Measurements from ENCODE around the gene OR11G2. TPM values are rescaled to one million over a fixed set of nuclear protein-coding genes. Genes with fewer than 3 reads are reported as not detected.
"Not testable (repeated sequence)": the region's sequence is repeated elsewhere in the genome, so short reads cannot be mapped to it uniquely, and the experiment has no call there.

Gene OR11G2
- total and polyA plus RNA-seq, 2 donors, result not detected

DNA sequence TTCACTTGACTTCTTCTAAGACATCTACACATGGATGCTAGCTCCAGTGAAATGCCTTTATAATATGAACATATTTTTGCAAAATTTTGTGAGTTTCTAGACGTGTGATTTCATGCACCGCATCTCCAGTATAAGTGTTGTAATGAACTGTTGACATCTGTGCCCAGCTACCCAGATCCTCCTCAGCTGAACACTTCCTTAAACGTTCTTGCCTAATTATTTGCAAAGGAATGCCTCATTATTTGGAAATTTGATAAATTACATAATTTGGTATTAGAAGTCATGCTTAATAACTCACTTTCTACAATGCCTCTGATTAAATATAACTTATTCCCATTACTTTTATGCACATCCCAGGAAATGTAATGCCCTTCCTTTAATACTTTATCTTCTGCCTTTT lies 14.0 kb downstream of the OR11G2 start:
- Histone ChIP-seq H3K4me1 (ENCODE audit: control insufficient read depth in 2 of 2, insufficient read depth in 2 of 2, low read length in 2 of 2) (no peaks in the 10 kb centered on the region), H3K36me3 (ENCODE audit: control insufficient read depth in 2 of 2, insufficient read depth in 2 of 2, low read length in 1 of 2) (no peaks in the 10 kb centered on the region), H3K4me3 (ENCODE audit: low read length in 2 of 2) (no peak overlapping the region), H3K27ac (ENCODE audit: low read depth in 1 of 2, low read length in 1 of 2) (no peak overlapping the region), H3K9me3 (ENCODE audit: control insufficient read depth in 2 of 2, insufficient read depth in 1 of 2, low read length in 1 of 2) (no peaks in the 10 kb centered on the region), H3K27me3 (ENCODE audit: control insufficient read depth in 2 of 2, insufficient read depth in 1 of 2, low read length in 1 of 2) (no peaks in the 10 kb centered on the region)
- no peak for DNase-seq (ENCODE audit: low read depth in 6 of 9, low spot score in 9 of 9)
- WGBS, result 61% methylated on average over 3 of the region's 3 CpGs

DNA sequence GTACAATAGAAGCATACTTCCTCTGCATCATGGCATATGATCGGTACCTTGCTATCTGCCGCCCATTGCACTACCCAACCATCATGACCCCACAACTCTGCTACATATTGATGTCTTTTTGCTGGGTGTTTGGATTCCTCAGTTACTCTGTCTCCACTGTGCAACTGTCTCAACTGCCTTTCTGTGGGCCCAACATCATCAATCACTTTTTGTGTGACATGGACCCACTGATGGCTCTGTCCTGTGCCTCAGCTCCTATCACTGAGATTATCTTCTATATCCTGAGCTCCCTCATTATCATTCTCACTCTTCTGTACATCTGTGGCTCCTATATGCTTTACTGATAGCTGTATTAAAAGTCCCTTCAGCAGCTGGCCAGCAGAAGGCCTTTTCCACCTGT lies 18.9 kb downstream of the OR11G2 start:
- 78% methylated on average over 2 of the region's 2 CpGs for whole genome bisulfite sequencing
- Histone ChIP-seq H3K9me3 (ENCODE audit: control insufficient read depth in 2 of 2, insufficient read depth in 1 of 2, low read length in 1 of 2) (no peaks in the 10 kb centered on the region), H3K4me3 (ENCODE audit: low read length in 2 of 2) (no peak overlapping the region), H3K27ac (ENCODE audit: low read depth in 1 of 2, low read length in 1 of 2) (no peak overlapping the region), H3K36me3 (ENCODE audit: control insufficient read depth in 2 of 2, insufficient read depth in 2 of 2, low read length in 1 of 2) (no peaks in the 10 kb centered on the region), H3K27me3 (ENCODE audit: control insufficient read depth in 2 of 2, insufficient read depth in 1 of 2, low read length in 1 of 2) (no peaks in the 10 kb centered on the region), H3K4me1 (ENCODE audit: control insufficient read depth in 2 of 2, insufficient read depth in 2 of 2, low read length in 2 of 2) (no peaks in the 10 kb centered on the region)
- DNase-seq (ENCODE audit: low read depth in 6 of 9, low spot score in 9 of 9), result no peak

DNA sequence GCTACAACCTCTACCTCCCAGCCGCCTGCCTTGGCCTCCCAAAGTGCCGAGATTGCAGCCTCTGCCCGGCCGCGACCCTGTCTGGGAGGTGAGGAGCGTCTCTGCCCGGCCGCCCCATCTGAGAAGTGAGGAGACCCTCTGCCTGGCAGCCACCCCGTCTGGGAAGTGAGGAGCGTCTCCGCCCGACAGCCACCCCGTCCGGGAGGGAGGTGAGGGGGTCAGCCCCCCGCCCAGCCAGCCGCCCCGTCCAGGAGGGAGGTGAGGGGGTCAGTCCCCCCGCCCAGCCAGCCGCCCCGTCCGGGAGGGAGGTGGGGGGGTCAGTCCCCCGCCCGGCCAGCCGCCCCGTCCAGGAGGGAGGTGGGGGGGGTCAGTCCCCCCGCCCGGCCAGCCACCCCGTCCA lies 21.7 kb downstream of the OR11G2 start:
- 88% methylated on average over 22 of the region's 28 CpGs for WGBS
- not testable (repeated sequence) for H3K4me3 ChIP-seq (ENCODE audit: low read length in 2 of 2); H3K27me3 ChIP-seq (ENCODE audit: control insufficient read depth in 2 of 2, insufficient read depth in 1 of 2, low read length in 1 of 2); H3K4me1 ChIP-seq (ENCODE audit: control insufficient read depth in 2 of 2, insufficient read depth in 2 of 2, low read length in 2 of 2); H3K36me3 ChIP-seq (ENCODE audit: control insufficient read depth in 2 of 2, insufficient read depth in 2 of 2, low read length in 1 of 2); H3K27ac ChIP-seq (ENCODE audit: low read depth in 1 of 2, low read length in 1 of 2); DNase-seq (ENCODE audit: low read depth in 6 of 9, low spot score in 9 of 9); H3K9me3 ChIP-seq (ENCODE audit: control insufficient read depth in 2 of 2, insufficient read depth in 1 of 2, low read length in 1 of 2)

DNA sequence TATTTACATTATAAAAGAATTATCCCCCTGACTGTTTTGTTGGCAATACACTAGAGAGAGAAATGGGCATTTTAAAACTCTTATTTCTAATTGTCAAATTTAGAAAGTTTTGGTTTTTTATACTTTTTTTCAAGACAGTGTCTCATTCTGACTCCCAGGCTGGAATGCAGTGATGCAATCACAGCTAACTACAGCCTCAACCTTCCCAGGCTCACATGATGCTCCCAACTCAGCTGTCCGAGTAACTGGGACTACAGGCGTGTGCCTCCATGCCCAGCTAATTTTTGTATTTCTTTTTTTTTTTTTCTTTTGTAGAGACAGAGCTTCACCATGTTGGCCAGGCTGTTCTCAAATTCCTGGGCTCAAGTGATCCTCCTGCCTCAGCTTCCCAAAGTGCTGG lies 24.5 kb downstream of the OR11G2 start:
- WGBS, result 70% methylated on average over 2 of the region's 2 CpGs
- no peaks in the 10 kb centered on the region for H3K36me3 ChIP-seq (ENCODE audit: control insufficient read depth in 2 of 2, insufficient read depth in 2 of 2, low read length in 1 of 2)
- no peaks in the 10 kb centered on the region for H3K27me3 ChIP-seq (ENCODE audit: control insufficient read depth in 2 of 2, insufficient read depth in 1 of 2, low read length in 1 of 2)
- no peak overlapping the region for H3K27ac ChIP-seq (ENCODE audit: low read depth in 1 of 2, low read length in 1 of 2)
- no peaks in the 10 kb centered on the region for H3K9me3 ChIP-seq (ENCODE audit: control insufficient read depth in 2 of 2, insufficient read depth in 1 of 2, low read length in 1 of 2)
- H3K4me1 ChIP-seq (ENCODE audit: control insufficient read depth in 2 of 2, insufficient read depth in 2 of 2, low read length in 2 of 2), result no peaks in the 10 kb centered on the region
- DNase-seq (ENCODE audit: low read depth in 6 of 9, low spot score in 9 of 9), result no peak
- H3K4me3 ChIP-seq (ENCODE audit: low read length in 2 of 2), result no peak overlapping the region

DNA sequence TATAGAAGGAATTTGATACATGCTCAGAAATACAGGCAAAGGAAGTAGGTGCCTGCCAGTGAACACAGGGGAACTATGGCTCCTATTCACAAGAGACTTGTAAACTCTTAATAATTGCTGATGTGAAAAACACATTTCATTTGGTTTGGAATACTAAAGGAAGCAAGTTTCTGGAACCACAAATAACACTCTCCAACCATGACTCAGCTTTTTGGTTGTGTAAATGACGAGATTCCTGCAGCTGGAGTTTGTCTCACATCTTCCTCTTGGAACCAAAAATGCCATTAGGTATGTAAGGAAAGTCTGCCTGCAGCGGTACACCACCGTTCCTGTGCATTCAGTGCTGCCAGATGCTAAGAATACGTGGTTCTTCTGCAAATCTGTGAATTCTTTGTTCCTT lies 28.3 kb downstream of the OR11G2 start:
- Histone ChIP-seq H3K27me3 (ENCODE audit: control insufficient read depth in 2 of 2, insufficient read depth in 1 of 2, low read length in 1 of 2) (no peaks in the 10 kb centered on the region), H3K4me1 (ENCODE audit: control insufficient read depth in 2 of 2, insufficient read depth in 2 of 2, low read length in 2 of 2) (no peaks in the 10 kb centered on the region), H3K9me3 (ENCODE audit: control insufficient read depth in 2 of 2, insufficient read depth in 1 of 2, low read length in 1 of 2) (no peaks in the 10 kb centered on the region), H3K27ac (ENCODE audit: low read depth in 1 of 2, low read length in 1 of 2) (no peak overlapping the region), H3K36me3 (ENCODE audit: control insufficient read depth in 2 of 2, insufficient read depth in 2 of 2, low read length in 1 of 2) (no peaks in the 10 kb centered on the region), H3K4me3 (ENCODE audit: low read length in 2 of 2) (no peak overlapping the region)
- no peak for DNase-seq (ENCODE audit: low read depth in 6 of 9, low spot score in 9 of 9)
- 51% methylated on average over 4 of the region's 4 CpGs for WGBS

DNA sequence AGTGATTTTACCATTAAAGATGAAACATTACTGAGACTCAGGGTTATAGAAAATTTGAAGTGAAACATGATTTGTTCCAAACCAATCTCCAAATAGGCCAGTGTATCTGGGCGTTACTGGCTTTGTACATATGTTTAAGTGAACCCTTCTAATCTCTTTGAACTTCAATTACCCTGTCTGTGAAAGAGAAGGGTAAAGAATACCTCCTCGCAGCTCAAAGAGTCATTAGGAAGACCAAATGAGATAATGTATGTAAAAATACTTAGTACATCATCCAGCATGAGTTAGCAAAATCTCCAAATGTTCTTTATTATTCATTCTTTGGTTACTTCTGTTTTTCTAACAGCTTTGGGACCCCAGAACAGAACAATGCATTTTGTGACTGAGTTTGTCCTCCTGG lies 32.7 kb downstream of the OR11G2 start, which contains the start of gene OR11H6:
Gene OR11H6 (plus strand): TSS at position 301 of the 400 bp plus-strand sequence. CDS start 0 bp downstream, at position 301.
- DNase-seq (ENCODE audit: low read depth in 6 of 9, low spot score in 9 of 9), result no peak
- H3K4me1 ChIP-seq (ENCODE audit: control insufficient read depth in 2 of 2, insufficient read depth in 2 of 2, low read length in 2 of 2), result no peaks in the 10 kb centered on the region
- H3K27ac ChIP-seq (ENCODE audit: low read depth in 1 of 2, low read length in 1 of 2), result no peak within 1 kb of the TSS
- H3K27me3 ChIP-seq (ENCODE audit: control insufficient read depth in 2 of 2, insufficient read depth in 1 of 2, low read length in 1 of 2), result no peaks in the 10 kb centered on the region
- H3K36me3 ChIP-seq (ENCODE audit: control insufficient read depth in 2 of 2, insufficient read depth in 2 of 2, low read length in 1 of 2), result no peaks in the 10 kb centered on the region
- H3K4me3 ChIP-seq (ENCODE audit: low read length in 2 of 2), result no peak within 1 kb of the TSS
- no peaks in the 10 kb centered on the region for H3K9me3 ChIP-seq (ENCODE audit: control insufficient read depth in 2 of 2, insufficient read depth in 1 of 2, low read length in 1 of 2)
- WGBS, result 59% methylated on average over 2 of the region's 2 CpGs

DNA sequence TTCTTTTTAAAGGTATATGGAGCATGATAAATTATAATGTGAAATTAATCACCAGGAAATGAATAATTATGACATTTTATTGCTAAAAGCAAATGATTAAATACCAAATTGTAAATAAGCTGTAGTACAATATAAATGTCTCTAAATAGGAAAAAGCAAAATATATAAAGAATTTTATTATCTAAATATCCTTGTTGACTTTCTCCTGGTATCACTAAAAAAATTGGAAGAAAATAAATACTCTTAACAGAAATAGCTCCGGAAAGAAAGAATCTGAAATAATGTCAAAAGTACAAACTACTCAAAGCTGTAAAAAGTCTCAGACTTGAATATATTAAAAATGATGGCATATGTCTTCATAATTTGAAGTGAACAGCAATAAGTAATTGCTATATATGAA lies 38.0 kb downstream of the OR11G2 start, which contains the start of gene OR11H7:
Gene OR11H7 (plus strand): TSS at position 301 of the 400 bp plus-strand sequence.
- no peaks in the 10 kb centered on the region for H3K9me3 ChIP-seq (ENCODE audit: control insufficient read depth in 2 of 2, insufficient read depth in 1 of 2, low read length in 1 of 2)
- H3K36me3 ChIP-seq (ENCODE audit: control insufficient read depth in 2 of 2, insufficient read depth in 2 of 2, low read length in 1 of 2), result no peaks in the 10 kb centered on the region
- H3K4me1 ChIP-seq (ENCODE audit: control insufficient read depth in 2 of 2, insufficient read depth in 2 of 2, low read length in 2 of 2), result no peaks in the 10 kb centered on the region
- no peak within 1 kb of the TSS for H3K27ac ChIP-seq (ENCODE audit: low read depth in 1 of 2, low read length in 1 of 2)
- H3K4me3 ChIP-seq (ENCODE audit: low read length in 2 of 2), result no peak within 1 kb of the TSS
- no peak for DNase-seq (ENCODE audit: low read depth in 6 of 9, low spot score in 9 of 9)
- WGBS, result 84% methylated on average over 1 of the region's 1 CpG
- no peaks in the 10 kb centered on the region for H3K27me3 ChIP-seq (ENCODE audit: control insufficient read depth in 2 of 2, insufficient read depth in 1 of 2, low read length in 1 of 2)

DNA sequence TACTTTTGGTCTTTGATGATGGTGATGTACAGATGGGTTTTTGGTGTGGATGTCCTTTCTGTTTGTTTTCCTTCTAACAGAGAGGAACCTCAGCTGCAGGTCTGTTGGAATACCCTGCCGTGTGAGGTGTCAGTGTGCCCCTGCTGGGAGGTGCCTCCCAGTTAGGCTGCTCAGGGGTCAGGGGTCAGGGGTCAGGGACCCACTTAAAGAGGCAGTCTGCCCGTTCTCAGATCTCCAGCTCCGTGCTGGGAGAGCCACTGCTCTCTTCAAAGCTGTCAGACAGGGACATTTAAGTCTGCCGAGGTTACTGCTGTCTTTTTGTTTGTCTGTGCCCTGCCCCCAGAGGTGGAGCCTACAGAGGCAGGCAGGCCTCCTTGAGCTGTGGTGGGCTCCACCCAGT lies 44.7 kb downstream of the OR11G2 start:
- not testable (repeated sequence) for DNase-seq (ENCODE audit: low read depth in 6 of 9, low spot score in 9 of 9); H3K27me3 ChIP-seq (ENCODE audit: control insufficient read depth in 2 of 2, insufficient read depth in 1 of 2, low read length in 1 of 2); H3K36me3 ChIP-seq (ENCODE audit: control insufficient read depth in 2 of 2, insufficient read depth in 2 of 2, low read length in 1 of 2); H3K4me1 ChIP-seq (ENCODE audit: control insufficient read depth in 2 of 2, insufficient read depth in 2 of 2, low read length in 2 of 2); H3K9me3 ChIP-seq (ENCODE audit: control insufficient read depth in 2 of 2, insufficient read depth in 1 of 2, low read length in 1 of 2); H3K27ac ChIP-seq (ENCODE audit: low read depth in 1 of 2, low read length in 1 of 2); H3K4me3 ChIP-seq (ENCODE audit: low read length in 2 of 2)
- WGBS, result 84% methylated on average over 4 of the region's 4 CpGs

DNA sequence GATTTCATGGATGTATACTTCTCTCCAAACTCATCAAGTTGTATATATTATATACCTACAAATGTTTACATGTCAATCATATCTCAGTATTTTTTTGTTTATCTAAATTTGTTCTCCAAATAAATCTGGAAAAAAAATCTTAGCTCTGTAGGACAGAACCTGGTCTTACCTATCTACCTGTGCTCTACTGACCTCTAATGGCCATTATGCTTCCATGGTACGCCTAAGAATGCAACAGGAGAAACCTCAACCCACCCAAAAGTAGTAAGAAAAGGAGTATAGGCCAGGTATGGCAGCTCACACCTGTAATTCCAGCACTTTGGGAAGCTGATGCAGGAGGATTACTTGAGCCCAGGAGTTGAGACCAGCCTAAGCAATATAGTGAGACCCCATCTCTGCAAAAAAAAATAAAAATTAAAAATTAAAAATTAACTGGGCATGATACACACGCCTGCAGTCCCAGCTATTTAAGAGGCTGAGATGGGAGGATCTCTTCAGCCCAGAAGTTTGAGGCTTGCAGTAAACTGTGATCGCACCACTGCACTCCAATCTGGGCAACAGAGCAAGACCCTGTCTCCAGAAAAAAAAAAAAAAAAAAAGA lies 57.0 kb downstream of the OR11G2 start:
- WGBS, result 75% methylated on average over 3 of the region's 3 CpGs
- H3K9me3 ChIP-seq (ENCODE audit: control insufficient read depth in 2 of 2, insufficient read depth in 1 of 2, low read length in 1 of 2), result no peaks in the 10 kb centered on the region
- H3K27ac ChIP-seq (ENCODE audit: low read depth in 1 of 2, low read length in 1 of 2), result no peak overlapping the region
- H3K4me3 ChIP-seq (ENCODE audit: low read length in 2 of 2), result no peak overlapping the region
- no peaks in the 10 kb centered on the region for H3K4me1 ChIP-seq (ENCODE audit: control insufficient read depth in 2 of 2, insufficient read depth in 2 of 2, low read length in 2 of 2)
- DNase-seq (ENCODE audit: low read depth in 6 of 9, low spot score in 9 of 9), result no peak
- H3K36me3 ChIP-seq (ENCODE audit: control insufficient read depth in 2 of 2, insufficient read depth in 2 of 2, low read length in 1 of 2), result no peaks in the 10 kb centered on the region
- no peaks in the 10 kb centered on the region for H3K27me3 ChIP-seq (ENCODE audit: control insufficient read depth in 2 of 2, insufficient read depth in 1 of 2, low read length in 1 of 2)

Data from thymus (tissue), 11 donors.